Nephron progenitor cell (in vitro differentiated cells): ENCODE measurements around the gene SYTL1.
A peak's percentile ranks its signal among the peaks of the same experiment; 100 is the strongest.

Experiments
- DNase-seq: peaks from one replicate; pipeline ENCODE4 v3.0.0; 2021
- H3K27ac Mint-ChIP-seq: 2 replicates; pipeline ENCODE4 v1.8.0; 2021; ENCODE audit warnings: mild to moderate bottlenecking, moderate library complexity, mixed read lengths
- H3K27me3 Mint-ChIP-seq: 2 replicates; pipeline ENCODE4 v1.8.0; 2021; ENCODE audit warnings: mild to moderate bottlenecking, low read depth, mixed read lengths; ENCODE audit not compliant: poor library complexity
- H3K36me3 Mint-ChIP-seq: 2 replicates; pipeline ENCODE4 v1.8.0; 2021; ENCODE audit warnings: low read depth, mixed read lengths
- H3K4me1 Mint-ChIP-seq: 2 replicates; pipeline ENCODE4 v1.8.0; 2021; ENCODE audit warnings: mixed read lengths
- H3K4me3 Mint-ChIP-seq: 2 replicates; pipeline ENCODE4 v1.8.0; 2021; ENCODE audit warnings: mild to moderate bottlenecking, moderate library complexity, mixed read lengths
- H3K9me3 Mint-ChIP-seq: 2 replicates; pipeline ENCODE4 v1.8.0; 2021; ENCODE audit warnings: mild to moderate bottlenecking, moderate library complexity, mixed read lengths
- TF ChIP-seq, protein P1 (sequence below): fragments of 200-600 bp; sonication (generic); IDR thresholded peaks from 2 replicates; pipeline ENCODE4 v1.5.0; 2021; ENCODE audit warnings: antibody characterized with exemption

Gene SYTL1

DNA sequence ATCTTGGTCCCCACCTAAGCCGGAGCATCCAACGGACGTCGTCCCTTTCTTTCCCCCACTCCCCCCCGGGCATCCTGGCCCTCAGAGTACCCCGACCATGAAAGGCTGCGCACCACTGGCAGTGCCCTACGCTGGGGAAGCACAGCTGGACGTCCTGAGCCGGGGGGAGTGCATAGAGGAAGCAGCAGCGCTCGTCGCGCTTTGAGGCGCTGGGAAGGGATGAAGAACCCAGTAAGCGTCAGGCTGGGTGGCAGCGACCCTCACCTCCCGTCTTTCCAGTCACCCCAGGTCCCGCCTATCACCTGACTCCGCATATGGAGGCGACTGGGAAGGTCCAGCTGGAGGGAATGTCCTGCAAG is 19.2 kb downstream of the SYTL1 start:
- no peak for DNase-seq
- Mint-ChIP-seq H3K27me3 (peaks cover 40% of the 10 kb centered on the region), H3K4me3 (peak overlapping the region; percentile 75), H3K4me1 (peaks cover 64% of the 10 kb centered on the region), H3K9me3 (no peaks in the 10 kb centered on the region), H3K27ac (no peak overlapping the region), H3K36me3 (peaks cover 5% of the 10 kb centered on the region)
- TF ChIP-seq, protein P1, sequence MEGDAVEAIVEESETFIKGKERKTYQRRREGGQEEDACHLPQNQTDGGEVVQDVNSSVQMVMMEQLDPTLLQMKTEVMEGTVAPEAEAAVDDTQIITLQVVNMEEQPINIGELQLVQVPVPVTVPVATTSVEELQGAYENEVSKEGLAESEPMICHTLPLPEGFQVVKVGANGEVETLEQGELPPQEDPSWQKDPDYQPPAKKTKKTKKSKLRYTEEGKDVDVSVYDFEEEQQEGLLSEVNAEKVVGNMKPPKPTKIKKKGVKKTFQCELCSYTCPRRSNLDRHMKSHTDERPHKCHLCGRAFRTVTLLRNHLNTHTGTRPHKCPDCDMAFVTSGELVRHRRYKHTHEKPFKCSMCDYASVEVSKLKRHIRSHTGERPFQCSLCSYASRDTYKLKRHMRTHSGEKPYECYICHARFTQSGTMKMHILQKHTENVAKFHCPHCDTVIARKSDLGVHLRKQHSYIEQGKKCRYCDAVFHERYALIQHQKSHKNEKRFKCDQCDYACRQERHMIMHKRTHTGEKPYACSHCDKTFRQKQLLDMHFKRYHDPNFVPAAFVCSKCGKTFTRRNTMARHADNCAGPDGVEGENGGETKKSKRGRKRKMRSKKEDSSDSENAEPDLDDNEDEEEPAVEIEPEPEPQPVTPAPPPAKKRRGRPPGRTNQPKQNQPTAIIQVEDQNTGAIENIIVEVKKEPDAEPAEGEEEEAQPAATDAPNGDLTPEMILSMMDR, result no peak

DNA sequence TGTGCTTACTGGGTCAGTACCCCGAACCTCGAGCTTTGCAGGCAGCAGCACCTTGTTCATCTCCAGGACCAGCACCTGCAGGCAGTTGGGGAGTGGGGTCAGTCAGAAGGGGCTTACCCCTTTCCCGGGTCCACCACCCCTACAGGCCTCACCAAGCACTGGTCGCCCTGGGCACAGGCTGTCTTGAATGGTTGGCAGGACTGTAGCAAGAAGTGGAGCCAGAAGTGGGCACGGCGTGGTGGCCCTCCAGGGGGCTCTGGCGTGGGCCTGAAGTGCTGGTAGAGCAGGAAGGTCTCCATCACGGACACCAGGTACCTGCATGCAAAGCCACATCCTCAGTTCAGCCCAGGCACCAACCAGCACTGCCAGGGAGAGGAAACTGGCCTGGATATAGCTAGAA is 19.7 kb downstream of the SYTL1 start:
- Mint-ChIP-seq H3K27ac (no peak overlapping the region), H3K4me1 (peaks cover 64% of the 10 kb centered on the region), H3K9me3 (no peaks in the 10 kb centered on the region), H3K27me3 (peaks cover 40% of the 10 kb centered on the region), H3K4me3 (peak overlapping the region; percentile 75), H3K36me3 (peaks cover 5% of the 10 kb centered on the region)
- no peak for DNase-seq
- TF ChIP-seq, protein P1, result no peak

DNA sequence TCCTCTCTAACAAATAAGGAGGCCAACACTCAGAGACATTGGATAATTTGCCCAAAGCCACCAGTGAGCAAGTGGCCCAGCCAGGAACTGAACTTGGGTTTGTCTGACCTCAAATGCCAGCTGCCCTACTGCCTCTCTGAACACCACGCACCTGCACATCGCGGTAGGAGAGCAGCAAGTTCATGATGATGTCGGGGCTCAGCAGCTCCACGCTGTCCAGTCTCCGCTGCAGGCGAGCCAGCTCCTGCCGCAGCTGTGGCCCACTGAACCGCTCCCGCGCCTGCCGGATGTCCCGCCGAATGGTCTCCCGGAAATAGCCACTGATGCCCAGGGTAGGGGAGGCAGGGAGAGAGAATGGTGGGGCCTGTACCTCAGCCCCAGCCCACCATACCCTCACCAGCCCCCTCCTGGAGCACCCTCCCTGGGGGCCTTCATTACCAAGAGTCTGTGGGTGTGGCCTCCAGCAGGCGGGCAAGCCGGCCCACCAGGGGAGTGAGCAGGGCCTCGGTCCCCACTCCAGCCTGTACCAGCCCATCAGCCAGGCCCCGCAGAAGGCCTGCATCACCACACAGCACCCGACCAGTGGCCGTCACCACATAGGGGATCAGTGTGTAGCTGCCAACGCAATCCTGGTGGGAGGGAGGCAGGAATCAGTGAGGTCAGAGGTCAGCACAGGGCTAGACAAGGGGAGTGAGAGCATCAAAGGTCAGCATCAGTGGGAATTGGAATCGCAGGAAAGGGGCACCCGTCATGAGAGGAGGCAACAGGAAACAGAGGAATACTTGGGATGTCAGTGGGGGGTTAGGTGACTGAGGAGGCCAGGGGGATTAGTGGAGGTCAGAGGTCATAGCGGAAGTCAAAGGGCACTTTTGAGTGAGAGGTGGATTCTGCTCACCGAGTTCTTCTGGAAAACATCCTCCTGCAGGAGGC is 22.2 kb downstream of the SYTL1 start:
- TF ChIP-seq, protein P1, result no peak
- Mint-ChIP-seq H3K4me1 (peaks cover 72% of the 10 kb centered on the region), H3K27me3 (peaks cover 25% of the 10 kb centered on the region), H3K36me3 (peaks cover 2% of the 10 kb centered on the region), H3K4me3 (peak overlapping the region; percentile 51), H3K9me3 (no peaks in the 10 kb centered on the region), H3K27ac (peak overlapping the region; percentile 53)
- peak; percentile 50 for DNase-seq

DNA sequence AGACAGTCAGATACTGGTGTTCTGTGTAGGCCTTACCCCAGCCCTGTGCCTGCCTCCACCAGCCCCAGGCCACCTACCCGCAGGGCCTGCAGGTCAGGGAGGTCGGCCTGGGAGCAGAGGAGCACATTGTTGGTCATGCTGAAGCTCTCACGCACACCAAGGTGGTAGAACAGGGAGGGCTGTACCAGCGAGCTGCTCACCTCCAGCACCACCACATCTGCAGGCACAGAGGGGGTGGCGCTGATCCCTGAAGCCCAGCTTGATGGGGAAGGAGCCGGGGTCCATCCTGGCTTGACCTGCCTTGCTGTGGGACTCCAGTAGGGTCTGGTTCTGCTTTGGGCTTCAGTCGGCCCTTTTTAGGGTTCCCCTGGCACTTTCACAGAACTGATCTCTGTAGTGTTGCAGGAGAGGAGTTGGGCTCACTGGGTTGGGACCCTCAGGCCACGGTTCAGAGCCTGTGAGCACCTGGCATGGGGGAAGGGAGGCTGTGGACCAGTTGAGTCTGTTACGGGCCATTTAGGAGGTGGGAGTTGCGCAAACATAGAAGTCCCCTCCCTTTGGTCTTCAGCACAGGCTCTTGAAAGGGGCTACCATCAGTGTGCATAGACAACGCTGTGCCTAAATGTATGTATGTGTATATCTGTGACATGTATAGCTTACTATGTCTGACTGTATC is 23.0 kb downstream of the SYTL1 start:
- Mint-ChIP-seq H3K9me3 (no peaks in the 10 kb centered on the region), H3K36me3 (no peaks in the 10 kb centered on the region), H3K27me3 (peaks cover 19% of the 10 kb centered on the region), H3K27ac (peak overlapping the region; percentile 59), H3K4me1 (peaks cover 64% of the 10 kb centered on the region), H3K4me3 (peak overlapping the region; percentile 86)
- DNase-seq, result peak; percentile 27
- TF ChIP-seq, protein P1, result no peak

DNA sequence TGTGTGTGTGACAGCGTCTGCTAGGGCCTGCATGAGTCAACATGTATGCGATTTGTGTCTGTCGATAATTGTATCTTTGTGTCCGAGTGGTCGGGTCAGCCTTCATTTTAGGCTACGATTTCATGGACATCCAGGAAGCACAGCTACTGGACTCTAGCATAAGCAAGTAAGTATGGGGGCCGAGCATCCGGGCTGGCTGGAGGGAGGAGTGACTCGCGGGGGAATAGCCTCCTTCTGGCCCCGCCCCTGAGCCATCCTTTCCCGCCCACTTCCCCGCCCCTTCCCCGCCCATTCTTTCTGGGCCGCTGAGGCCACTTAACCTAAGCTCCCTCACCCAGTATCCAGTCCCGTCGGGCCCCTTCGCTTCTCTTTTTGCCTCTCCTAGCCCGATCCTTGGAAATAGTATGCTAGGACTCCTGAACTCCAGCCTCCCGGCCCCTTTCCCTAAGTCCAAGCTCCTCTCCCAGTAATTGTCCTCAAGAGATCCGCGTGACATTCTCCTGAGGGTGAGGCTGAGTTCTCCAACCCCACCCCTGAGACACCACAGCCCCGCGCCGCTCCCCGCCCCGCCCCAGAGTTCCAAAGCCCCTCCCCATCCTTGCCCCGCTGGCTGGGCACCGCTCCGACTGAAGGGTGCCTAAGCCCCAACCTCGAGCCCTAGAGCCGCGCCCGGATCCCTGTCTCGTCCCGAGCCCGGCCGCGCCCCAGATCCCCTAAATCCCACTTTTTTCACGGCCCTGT is 23.7 kb downstream of the SYTL1 start:
- Mint-ChIP-seq H3K4me3 (peak overlapping the region; percentile 86), H3K27ac (peak overlapping the region; percentile 66), H3K27me3 (peaks cover 15% of the 10 kb centered on the region), H3K9me3 (no peaks in the 10 kb centered on the region), H3K4me1 (peaks cover 59% of the 10 kb centered on the region), H3K36me3 (no peaks in the 10 kb centered on the region)
- TF ChIP-seq, protein P1, result no peak
- peak; percentile 90 for DNase-seq
